Heart right ventricle (tissue), 16 donors: ENCODE measurements around the gene SMAD9. TPM values are rescaled to one million over a fixed set of nuclear protein-coding genes. Genes with fewer than 3 reads are reported as not detected.

ENCODE experiments used
- ATAC-seq, 8 donors: fragments of 200-7000 bp; cut with Tn5 transposase; one replicate each; pipeline ENCODE4 v1.9.1; 2020; ENCODE audit warnings: mild to moderate bottlenecking in 8 of 8, moderate library complexity in 8 of 8, moderate number of reproducible peaks in 1 of 8
- DNase-seq, 2 donors: peaks; one replicate each; pipeline ENCODE4 v3.0.0-alpha.2; 2020
- H3K27ac ChIP-seq, 10 donors: fragments of 200-600 bp; sonication (generic) in 2 of 10; one replicate each; pipeline versions ENCODE4 v1.5.0 to v1.8.0; 2020 to 2022; ENCODE audit warnings: mild to moderate bottlenecking in 3 of 10
- H3K27me3 ChIP-seq, 7 donors: fragments of 200-600 bp; one replicate each; pipeline ENCODE4 v1.8.0; 2021 to 2022; ENCODE audit warnings: mild to moderate bottlenecking in 2 of 7
- H3K36me3 ChIP-seq, 9 donors: fragments of 200-600 bp; sonication (generic) in 1 of 9; one replicate each; pipeline versions ENCODE4 v1.5.0 to v1.8.0; 2020 to 2022; ENCODE audit warnings: mild to moderate bottlenecking in 2 of 9
- H3K4me1 ChIP-seq, 9 donors: fragments of 200-600 bp; sonication (generic) in 1 of 9; one replicate each; pipeline versions ENCODE4 v1.5.0 to v1.8.0; 2020 to 2022; ENCODE audit warnings: mild to moderate bottlenecking in 4 of 9
- H3K4me3 ChIP-seq, 10 donors: fragments of 200-600 bp; sonication (generic) in 2 of 10; one replicate each; pipeline versions ENCODE4 v1.5.0 to v1.8.0; 2020 to 2022; ENCODE audit warnings: mild to moderate bottlenecking in 7 of 10, moderate library complexity in 2 of 10
- H3K9me3 ChIP-seq, 11 donors: fragments of 200-600 bp in 10 of 11; sonication (generic) in 2 of 11; one replicate each; pipeline versions ENCODE4 v1.5.0 to v1.8.0; 2013 to 2022; ENCODE audit warnings: mild to moderate bottlenecking in 2 of 11, control low read depth in 1 of 11, moderate library complexity in 1 of 11
- CTCF ChIP-seq, 9 donors: fragments of 200-600 bp; sonication (generic) in 2 of 9; IDR thresholded peaks; one replicate each; pipeline versions ENCODE4 v1.5.0 to v1.8.0; 2021 to 2022; ENCODE audit warnings: antibody characterized with exemption in 9 of 9, mild to moderate bottlenecking in 5 of 9, moderate library complexity in 1 of 9
- WGBS, 2 donors: extraction: QIAGEN DNeasy Blood & Tissue Kit; methylation state at CpG; one replicate each; pipeline ENCODE4 v1.1.7; 2013; ENCODE audit warnings: inconsistent platforms in 1 of 2; 5-methylcytosine and 5-hydroxymethylcytosine counted together
- intact Hi-C, 10 donors: fragments of 100-400 bp; cut with DNase I; formaldehyde crosslinking; loops; one replicate each; pipeline versions ENCODE4 v1.11.1 to v1.14.2; 2022
- polyA plus RNA-seq, 2 donors: library from polyadenylated mRNA; stranded (reverse); fragments of 200-250 nt; gene quantifications; one replicate each; pipeline ENCODE4 v1.2.3, GENCODE V29; 2013
- total RNA-seq, 10 donors: library from RNA; stranded (reverse); fragmentation: NEBNext Ultra II Directional in 3 of 10; extraction: Animal tissue kit (Norgen Biotek cat#: 25700) in 3 of 10; gene quantifications; one replicate each; pipeline versions ENCODE4 v1.2.1 to v1.2.4, GENCODE V29; 2021 to 2023
- donor health status: Arrhythmogenic right ventricular cardiomyopathy.
- donor health status: ischemic (EF 13 %, LVEDD 7.1; RV severe dilation, severe dysfunction).
- donor health status: healthy with polysubstance abuse.
- donor health status: DM: no; HTN: yes; CAD: no.
- donor health status: DM: no; HTN: no; CAD: no.
- donor health status: ischemic (EF 25% LVEDD 6.9; RV normal size, moderate dysfunction).
- donor health status: ischemic (EF 25% LVEDD 5.7; RV mildly dilated, moderate dysfunction).
- donor health status: healthy.
- donor health status: DM: yes; HTN: yes; CAD: no.
- donor health status: Ischemic cardiomyopathy.
- donor health status: ischemic (EF 35%, LVEDD 5.7; RV mildly dilated, moderate dysfunction).
- donor health status: nonischemic (EF 11% LVEDD 7.7; RV severe dilation, severe dysfunction).
- donor health status: DM: yes; HTN: yes; CAD: no.
- donor health status: PGD.
- donor health status: ischemic (EF 29% LVEDD 5.4; RV normal size, mild dysfunction).
- donor health status: nonischemic (EF 23%, LVEDD 6.1; RV moderate dilation, normal function).

Gene SMAD9
- total and polyA plus RNA-seq, 12 donors = 1.2 to 7.8 (median 3.4) TPM

- Histone ChIP-seq H3K4me1 (peaks cover 0 to 27% (median 9%) of the 10 kb centered on the region in 9 donors), H3K9me3 (no peaks in the 10 kb centered on the region), H3K27ac (peak overlapping the region; percentile 38 to 80 (median 66)), H3K27me3 (peaks cover 0 to 58% (median 0%) of the 10 kb centered on the region in 7 donors), H3K36me3 (no peaks in the 10 kb centered on the region), H3K4me3 (peak overlapping the region; percentile 46 to 77 (median 70))
- TF ChIP-seq CTCF (IDR thresholded peaks at IDR 0.05) = no peak
- peak; percentile 40 to 80 (median 69) for ATAC-seq
- 0 to 1% methylated on average over 43 to 51 of the region's 51 CpGs for WGBS, 2 donors
- DNase-seq = peak; percentile 29 to 33
- intact Hi-C loops = no loop called here
Observed at GRCh38 chr13:36919171-36919832, 736 bp downstream of the SMAD9 start.

GRCh38 chr13:36918246-36919131 is 1.5 kb downstream of the SMAD9 start:
- Histone ChIP-seq H3K36me3 (no peaks in the 10 kb centered on the region), H3K4me1 (peaks cover 0 to 27% (median 11%) of the 10 kb centered on the region in 9 donors), H3K4me3 (peak overlapping the region; percentile 46 to 77 (median 70)), H3K9me3 (no peaks in the 10 kb centered on the region), H3K27ac (peak overlapping the region in 8 of 10 donors; percentile 50 to 80 (median 69)), H3K27me3 (peaks cover 0 to 58% (median 0%) of the 10 kb centered on the region in 7 donors)
- intact Hi-C loops = no loop called here
- ATAC-seq (peak in 3 of 8 donors; percentile 10 to 22 (median 21)), DNase-seq (no peak)
- 28 to 34% methylated on average over 12 of the region's 12 CpGs for WGBS, 2 donors
- TF ChIP-seq CTCF (IDR thresholded peaks at IDR 0.05) = no peak

GRCh38 chr13:36917311-36917710 is 2.7 kb downstream of the SMAD9 start:
- peaks cover 0 to 54% (median 0%) of the 10 kb centered on the region in 7 donors for H3K27me3 ChIP-seq
- no peak for ATAC-seq
- intact Hi-C loops = no loop called here
- TF ChIP-seq CTCF (IDR thresholded peaks at IDR 0.05) = no peak
- peaks cover 0 to 37% (median 14%) of the 10 kb centered on the region in 9 donors for H3K4me1 ChIP-seq
- H3K36me3 ChIP-seq = no peaks in the 10 kb centered on the region
- no peak overlapping the region for H3K27ac ChIP-seq
- no peak for DNase-seq
- H3K4me3 ChIP-seq = no peak overlapping the region
- WGBS, 2 donors = 86 to 90% methylated on average over 3 of the region's 3 CpGs
- H3K9me3 ChIP-seq = no peaks in the 10 kb centered on the region

- H3K36me3 ChIP-seq = no peaks in the 10 kb centered on the region
- H3K27ac ChIP-seq = no peak overlapping the region
- peaks cover 0 to 40% (median 14%) of the 10 kb centered on the region in 9 donors for H3K4me1 ChIP-seq
- ATAC-seq (no peak), DNase-seq (no peak)
- WGBS, 2 donors = 94 to 95% methylated on average over 6 of the region's 6 CpGs
- H3K27me3 ChIP-seq = peaks cover 0 to 50% (median 0%) of the 10 kb centered on the region in 7 donors
- H3K4me3 ChIP-seq = no peak overlapping the region
- intact Hi-C loops = no loop called here
- no peaks in the 10 kb centered on the region for H3K9me3 ChIP-seq
- TF ChIP-seq CTCF (IDR thresholded peaks at IDR 0.05) = no peak
Observed at GRCh38 chr13:36915896-36916640, 4.0 kb downstream of the SMAD9 start.
